GM19397 (cell line): ENCODE results near the gene OLR1.
"Not testable (repeated sequence)": the region's sequence is repeated elsewhere in the genome, so short reads cannot be mapped to it uniquely, and the experiment has no call there.

Source experiments
- ATAC-seq: cut with Tn5 transposase; IDR thresholded peaks from one replicate; pipeline ENCODE4 v1.9.1; 2021; ENCODE audit warnings: mild to moderate bottlenecking, moderate library complexity; ENCODE audit not compliant: unreplicated experiment

The OLR1 gene

DNA sequence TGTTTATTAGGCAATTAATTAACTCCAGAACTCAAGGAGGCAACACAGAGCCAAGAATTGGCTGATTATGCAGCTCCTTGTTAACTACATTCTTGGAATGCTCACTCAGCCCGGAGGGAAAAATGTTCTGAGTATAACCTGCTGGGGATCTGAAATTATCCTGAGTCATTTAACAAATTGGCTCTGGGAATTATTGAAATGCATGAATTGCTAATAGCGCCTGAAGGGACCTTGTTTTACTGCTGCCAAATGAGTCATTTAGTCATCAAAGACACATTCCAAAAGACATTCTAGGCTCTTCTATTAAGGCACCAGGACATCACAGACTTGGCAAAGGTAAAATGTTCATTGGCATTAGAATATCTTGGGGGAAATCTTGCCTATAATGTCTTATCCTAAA, 19.9 kb upstream of the OLR1 start:
- ATAC-seq, result no peak

- peak; percentile 83 for ATAC-seq
These were observed 18.8 kb upstream of the OLR1 start for GRCh38 chr12:10190558-10191388.

DNA sequence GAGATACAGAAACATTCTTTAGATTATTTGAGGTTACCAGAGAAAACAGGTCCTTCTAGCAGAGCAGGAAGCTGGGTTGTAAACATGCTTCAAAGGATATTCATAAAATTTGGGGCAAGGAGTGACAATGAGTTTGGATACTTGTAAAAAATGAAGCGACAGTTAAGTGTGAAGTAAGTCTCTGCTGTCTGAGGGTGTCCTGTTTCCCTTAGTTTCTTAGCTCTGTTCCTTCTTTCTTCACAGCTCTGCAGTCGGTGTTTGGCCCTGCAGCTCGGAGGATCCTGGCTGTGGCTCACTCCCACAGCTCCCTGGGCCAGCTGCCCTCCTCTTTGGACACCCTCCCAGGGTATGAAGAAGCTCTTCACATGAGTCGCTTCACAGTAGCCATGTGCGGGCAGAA, 17.7 kb upstream of the OLR1 start:
- ATAC-seq, result no peak

DNA sequence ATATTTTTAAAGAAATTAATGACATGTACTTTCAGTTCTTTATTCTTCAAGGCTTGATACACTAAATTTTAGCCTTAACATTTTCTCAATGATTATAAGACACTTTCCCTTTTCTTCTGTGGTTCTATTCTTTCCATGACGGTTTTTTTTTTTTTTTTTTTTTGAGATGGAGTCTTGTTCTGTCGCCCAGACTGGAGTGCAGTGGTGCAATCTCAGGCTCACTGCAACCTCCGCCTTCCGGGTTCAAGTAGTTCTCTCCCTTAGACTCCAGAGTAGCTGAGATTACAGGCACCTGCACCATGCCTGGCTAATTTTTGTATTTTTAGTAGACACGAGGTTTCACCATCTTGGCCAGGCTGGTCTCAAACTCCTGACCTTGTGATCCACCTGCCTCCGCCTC, 15.0 kb upstream of the OLR1 start:
- not testable (repeated sequence) for ATAC-seq

GRCh38 chr12:10186299-10186698, 14.4 kb upstream of the OLR1 start:
- ATAC-seq, result no peak

DNA sequence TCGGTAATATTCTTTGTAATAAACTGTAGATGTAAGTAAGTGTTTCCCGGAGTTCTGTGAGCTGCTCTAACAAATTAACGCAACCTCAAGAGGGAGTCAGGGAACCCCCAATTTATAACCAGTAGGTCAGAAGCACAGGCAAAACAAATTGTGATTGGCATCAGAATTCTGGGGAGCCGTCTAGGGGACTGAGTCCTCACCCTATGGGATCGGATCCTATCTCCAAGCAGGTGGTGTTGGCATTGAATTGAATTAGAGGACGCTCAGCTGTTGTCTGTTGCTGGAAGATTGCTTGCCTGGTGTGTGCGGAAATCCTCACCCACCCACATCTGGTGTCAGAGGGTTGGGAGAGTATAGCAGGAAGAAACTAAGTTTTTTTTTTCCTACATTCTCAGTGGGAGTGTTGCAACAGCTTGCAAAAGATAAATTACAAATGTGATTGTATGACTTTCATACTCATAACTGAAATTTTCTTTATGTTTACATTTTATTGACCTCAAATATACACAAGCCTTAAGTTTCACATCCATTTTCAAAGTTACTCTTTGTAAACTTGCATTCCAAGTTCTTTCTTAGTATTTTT, 12.4 kb upstream of the OLR1 start:
- ATAC-seq, result no peak

- ATAC-seq, result no peak
These were observed 10.6 kb upstream of the OLR1 start for GRCh38 chr12:10182354-10183049.

GRCh38 chr12:10179776-10180181, 7.8 kb upstream of the OLR1 start:
- ATAC-seq, result no peak

DNA sequence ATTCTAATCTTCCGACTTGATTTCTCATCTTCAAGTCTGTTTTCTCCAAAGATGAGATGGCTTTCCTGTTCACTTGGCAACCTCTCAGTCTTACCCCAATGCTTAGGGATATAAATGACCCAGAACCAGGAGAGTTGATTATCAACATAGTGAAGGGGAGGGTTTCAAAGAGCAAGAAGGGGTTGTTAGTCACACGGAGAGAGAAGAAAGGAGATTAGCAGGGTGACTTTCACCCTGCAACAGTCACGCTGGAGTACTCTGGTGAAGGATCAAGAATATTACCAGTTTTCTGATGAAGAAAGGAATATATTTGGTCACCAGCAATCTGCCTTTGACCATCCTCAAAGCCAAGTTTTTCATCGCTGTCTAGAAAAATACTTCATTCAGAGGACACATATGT, 6.9 kb upstream of the OLR1 start, which contains the start of gene TMEM52B:
Gene TMEM52B (plus strand): TSS at position 212 of the 400 bp plus-strand sequence. CDS start 543 bp downstream, outside the sequence.
- ATAC-seq, result no peak

GRCh38 chr12:10175846-10176636, 4.1 kb upstream of the OLR1 start:
- ATAC-seq, result no peak

GRCh38 chr12:10174986-10175614, 3.2 kb upstream of the OLR1 start:
- no peak for ATAC-seq

- ATAC-seq, result no peak
These were observed 1.7 kb downstream of the OLR1 start for GRCh38 chr12:10170216-10170615.

GRCh38 chr12:10169104-10169503, 2.8 kb downstream of the OLR1 start:
- ATAC-seq, result no peak

DNA sequence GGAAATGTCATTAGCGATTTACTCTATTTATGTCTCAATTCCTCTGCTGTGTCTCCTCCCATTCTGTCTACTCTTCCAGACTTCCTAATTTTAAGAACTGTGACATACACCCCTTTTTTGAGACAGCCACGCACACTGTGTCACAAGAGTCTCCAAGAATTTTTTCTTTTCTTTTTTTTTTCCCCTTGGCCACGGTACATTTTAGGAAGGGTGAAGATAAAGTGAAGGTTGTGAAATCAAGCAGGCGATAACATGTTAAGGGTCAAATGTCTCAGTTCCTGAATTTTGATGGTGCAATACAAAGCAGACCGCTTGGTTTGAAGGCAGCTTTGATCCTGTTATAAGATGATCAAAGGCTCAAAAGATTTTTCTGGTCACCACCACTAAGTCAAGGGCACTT, 4.3 kb downstream of the OLR1 start:
- no peak for ATAC-seq

- ATAC-seq, result no peak
These were observed 6.5 kb downstream of the OLR1 start for GRCh38 chr12:10165421-10165820.

- no peak for ATAC-seq
These were observed 8.8 kb downstream of the OLR1 start for GRCh38 chr12:10163084-10163483.

DNA sequence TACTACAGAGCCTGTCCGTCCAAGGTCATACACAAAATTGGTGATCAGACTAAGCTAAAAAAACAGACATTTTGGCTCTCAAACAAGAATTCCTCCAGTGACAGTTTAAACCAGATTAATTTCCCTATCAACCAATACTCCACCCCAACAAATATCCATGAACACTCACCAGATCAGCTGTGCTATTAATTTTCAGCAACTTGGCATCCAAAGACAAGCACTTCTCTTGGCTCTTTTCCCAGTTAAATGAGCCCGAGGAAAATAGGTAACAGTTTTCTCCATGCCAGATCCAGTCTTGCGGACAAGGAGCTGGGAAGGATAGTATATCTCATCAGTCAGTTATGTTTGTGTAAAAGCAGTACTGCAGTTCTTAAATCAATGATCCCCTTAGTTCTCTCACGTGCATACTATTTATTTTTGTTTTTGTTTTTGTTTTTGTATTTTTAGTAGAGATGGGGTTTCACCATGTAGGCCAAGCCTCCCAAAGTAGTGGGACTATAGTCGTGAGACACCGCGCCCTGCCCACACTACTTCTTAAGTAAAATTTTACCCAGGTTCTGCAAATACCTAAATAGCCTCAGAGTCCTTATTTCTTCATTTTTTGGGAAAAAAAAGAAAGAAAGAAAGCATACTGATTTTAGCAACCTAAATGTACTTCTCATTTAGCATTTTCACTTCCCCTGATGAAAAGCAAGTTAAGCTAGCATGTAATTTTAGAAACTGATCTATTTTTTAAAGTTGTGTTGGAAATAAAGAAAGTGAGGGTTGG, 11.1 kb downstream of the OLR1 start:
- ATAC-seq, result no peak

GRCh38 chr12:10159280-10159679, 12.7 kb downstream of the OLR1 start:
- no peak for ATAC-seq

GRCh38 chr12:10158406-10158805, 13.5 kb downstream of the OLR1 start:
- no peak for ATAC-seq

DNA sequence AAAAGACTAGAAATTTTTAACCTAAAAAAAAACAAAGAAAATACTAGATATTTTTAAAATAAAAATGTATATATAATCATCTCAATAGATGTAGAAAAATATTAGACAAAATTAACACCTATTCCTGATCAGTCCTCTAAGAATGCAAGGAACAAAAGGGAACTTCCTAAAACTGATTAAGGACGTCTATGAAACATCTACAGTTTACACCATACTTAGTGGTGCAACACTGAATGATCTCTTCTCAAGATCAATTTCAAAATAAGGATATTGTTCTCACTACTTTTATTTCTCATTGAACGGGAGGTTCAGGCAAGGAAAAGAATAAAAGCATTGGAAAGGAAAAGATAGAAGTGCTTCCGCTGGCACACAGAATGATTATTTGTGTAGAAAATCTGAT, 16.0 kb downstream of the OLR1 start:
- no peak for ATAC-seq
